Measurements from ENCODE around the gene UQCRHL.

The UQCRHL gene

DNA sequence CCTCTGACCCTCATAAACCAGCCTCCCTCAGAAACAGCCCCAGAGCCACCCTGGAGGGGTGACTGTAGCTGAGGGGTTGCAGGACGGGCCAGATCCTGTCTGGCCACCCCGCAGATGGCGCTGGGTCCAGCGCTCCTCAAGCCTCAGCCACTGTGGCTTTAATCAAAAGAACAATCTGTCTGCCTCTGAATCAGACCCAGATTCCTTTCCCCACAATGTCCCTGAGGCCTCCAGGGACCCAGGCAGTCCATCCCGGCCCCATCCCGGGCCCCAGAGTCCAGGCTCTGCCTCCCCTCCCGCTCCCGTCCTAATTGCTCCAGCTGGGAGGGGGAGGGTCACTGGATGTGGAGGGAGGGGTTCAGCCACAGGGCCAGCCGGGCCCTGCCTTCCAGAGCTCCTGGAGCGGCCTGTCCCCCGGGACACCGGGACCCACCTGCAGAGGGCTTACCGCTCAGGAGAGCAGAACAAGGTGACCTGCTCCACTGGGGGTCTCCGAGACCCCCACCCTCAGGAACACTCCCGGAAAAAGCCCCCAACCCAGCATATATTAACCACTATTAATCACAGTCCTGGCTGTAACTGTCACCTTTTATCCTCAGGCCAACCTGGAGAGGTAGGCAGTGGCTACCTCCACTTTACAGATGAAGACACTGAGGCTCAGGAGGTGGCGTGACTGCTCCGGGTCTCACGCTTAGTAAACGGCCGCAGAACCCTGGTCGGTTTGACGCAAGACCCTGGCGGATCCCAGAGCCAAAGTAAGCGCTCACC, 49.7 kb downstream of the UQCRHL start:
- peak; percentile 34 to 83 for DNase-seq

Data from NCI-H526 (cell line).